ENCODE measurements around the gene ANXA1. TPM values are rescaled to one million over a fixed set of nuclear protein-coding genes. Genes with fewer than 3 reads are reported as not detected.

ANXA1 gene
- 153 TPM for total RNA-seq

GRCh38 chr9:73151653-73152542 lies at the start of gene ANXA1:
Gene ANXA1 (plus strand): TSS chr9:73151865. CDS start chr9:73158536, 6,671 bp downstream.

Other genes starting within 250 kb of the ANXA1 start
- 131 TPM for gene ALDH1A1, start 198.8 kb upstream of the ANXA1 start, total RNA-seq

Data from camera-type eye (tissue), 1 donor.